Retinal pigment epithelial cell (primary cell): ENCODE data around the gene OVCH2.

Source experiments
- DNase-seq: peaks from one replicate; pipeline ENCODE4 v3.0.0-alpha.2; 2010; ENCODE audit warnings: low read depth
- H3K4me3 ChIP-seq: 2 replicates; pipeline ENCODE4 v1.5.1; 2011; ENCODE audit warnings: mild to moderate bottlenecking, low read length, control low read depth, moderate library complexity
- CTCF ChIP-seq: conservative IDR thresholded peaks from 2 replicates; pipeline ENCODE4 v1.5.1; 2011; ENCODE audit warnings: low read depth, low read length, control low read depth, inconsistent platforms

Gene OVCH2

GRCh38 chr11:7672276-7672959, 33.9 kb downstream of the OVCH2 start:
- no peak for TF ChIP-seq CTCF
- H3K4me3 ChIP-seq: no peak overlapping the region
- no peak for DNase-seq

- no peak for TF ChIP-seq CTCF
- no peak overlapping the region for H3K4me3 ChIP-seq
- DNase-seq: no peak
Observed at GRCh38 chr11:7671347-7672215, 34.7 kb downstream of the OVCH2 start.

GRCh38 chr11:7670641-7671040, 35.6 kb downstream of the OVCH2 start:
- DNase-seq: no peak

GRCh38 chr11:7668911-7669310, 37.4 kb downstream of the OVCH2 start:
- H3K4me3 ChIP-seq: no peak overlapping the region
- no peak for DNase-seq
- TF ChIP-seq CTCF: no peak

More at GRCh38 chr11:7670641-7671040, 35.6 kb downstream of the OVCH2 start:
- TF ChIP-seq CTCF: no peak
- H3K4me3 ChIP-seq: no peak overlapping the region

- no peak for TF ChIP-seq CTCF
- no peak for DNase-seq
- no peak overlapping the region for H3K4me3 ChIP-seq
Observed at GRCh38 chr11:7668464-7668863, 37.8 kb downstream of the OVCH2 start.

- TF ChIP-seq CTCF: no peak
- H3K4me3 ChIP-seq: no peak overlapping the region
- DNase-seq: no peak
Observed at GRCh38 chr11:7667460-7667859, 38.8 kb downstream of the OVCH2 start.
